ENCODE results near the gene PTPN18. TPM values are rescaled to one million over a fixed set of nuclear protein-coding genes. Genes with fewer than 3 reads are reported as not detected.
A peak's percentile ranks its signal among the peaks of the same experiment; 100 is the strongest.

Gene PTPN18
- total RNA-seq, 1 experiment from 2014 or later, result 15.7 TPM

- ChIA-PET CTCF (interaction anchor here (1.3 kb wide), 1 partner anchor 28 kb away, joined by 4 read pairs; no protein-coding TSS in a partner anchor), POLR2A (no interaction called here)
- TF ChIP-seq ZNF121 (CRISPR knock-in tag; IDR thresholded peaks at IDR 0.05), result no peak
- no peak for TF ChIP-seq NR3C1 (CRISPR knock-in tag; conservative IDR thresholded peaks at IDR 0.05; ENCODE audit: low read depth)
- no peak for TF ChIP-seq ZNF425 (CRISPR knock-in tag; conservative IDR thresholded peaks at IDR 0.05)
- no peak for TF ChIP-seq STAT6 (CRISPR knock-in tag; conservative IDR thresholded peaks at IDR 0.05; ENCODE audit: low read depth)
- TF ChIP-seq JUN (CRISPR knock-in tag; IDR thresholded peaks at IDR 0.05), result no peak
- TF ChIP-seq FOXJ3 (CRISPR knock-in tag; IDR thresholded peaks at IDR 0.05; ENCODE audit: borderline replicate concordance), result no peak
- no peak for TF ChIP-seq PRRX2 (CRISPR knock-in tag; IDR thresholded peaks at IDR 0.05)
- TF ChIP-seq JAZF1 (CRISPR knock-in tag; IDR thresholded peaks at IDR 0.05), result no peak
- TF ChIP-seq FOXP1 (CRISPR knock-in tag; IDR thresholded peaks at IDR 0.05; ENCODE audit: borderline replicate concordance), result no peak
- TF ChIP-seq KAT7 (CRISPR knock-in tag; IDR thresholded peaks at IDR 0.05; ENCODE audit: borderline replicate concordance), result no peak
- H3K27me3 Mint-ChIP-seq (ENCODE audit: low read depth), result no peaks in the 10 kb centered on the region
- no peak for ATAC-seq
- peaks cover 57% of the 10 kb centered on the region for H3K36me3 Mint-ChIP-seq
- no peaks in the 10 kb centered on the region for H3K9me3 Mint-ChIP-seq
- no peak overlapping the region for H3K27ac Mint-ChIP-seq
- no peak for DNase-seq (ENCODE audit: low spot score)
- H3K4me3 Mint-ChIP-seq, result peak overlapping the region; percentile 100
- H3K4me1 Mint-ChIP-seq, result peaks cover 9% of the 10 kb centered on the region
These were observed 10.8 kb upstream of the PTPN18 start for GRCh38 chr2:130345091-130345490.

- Mint-ChIP-seq H3K36me3 (peaks cover 52% of the 10 kb centered on the region), H3K27ac (no peak overlapping the region), H3K27me3 (ENCODE audit: low read depth) (no peaks in the 10 kb centered on the region), H3K9me3 (no peaks in the 10 kb centered on the region), H3K4me3 (no peak overlapping the region), H3K4me1 (peaks cover 9% of the 10 kb centered on the region)
- POLR2A ChIA-PET, result no interaction called here
- CTCF ChIA-PET, result interaction anchor here (1.3 kb wide), 1 partner anchor 27 kb away, joined by 4 read pairs; no protein-coding TSS in a partner anchor
- ATAC-seq (no peak), DNase-seq (ENCODE audit: low spot score) (no peak)
- no peak for TF ChIP-seq USF2 (CRISPR knock-in tag; IDR thresholded peaks at IDR 0.05)
- no peak for TF ChIP-seq MAX (CRISPR knock-in tag; IDR thresholded peaks at IDR 0.05)
- no peak for TF ChIP-seq SOX15 (CRISPR knock-in tag; IDR thresholded peaks at IDR 0.05)
- TF ChIP-seq TEAD1 (CRISPR knock-in tag; IDR thresholded peaks at IDR 0.05), result no peak
- TF ChIP-seq FOXP4 (CRISPR knock-in tag; IDR thresholded peaks at IDR 0.05), result no peak
- no peak for TF ChIP-seq USF1 (CRISPR knock-in tag; IDR thresholded peaks at IDR 0.05)
- TF ChIP-seq MYBL2 (CRISPR knock-in tag; IDR thresholded peaks at IDR 0.05), result no peak
- no peak for TF ChIP-seq CTCF (IDR thresholded peaks at IDR 0.05)
- no peak for TF ChIP-seq SP1 (CRISPR knock-in tag; conservative IDR thresholded peaks at IDR 0.05)
- TF ChIP-seq RORB (CRISPR knock-in tag; IDR thresholded peaks at IDR 0.05), result no peak
- no peak for TF ChIP-seq PRDM15 (CRISPR knock-in tag; IDR thresholded peaks at IDR 0.05)
- TF ChIP-seq NR2C2 (CRISPR knock-in tag; IDR thresholded peaks at IDR 0.05), result no peak
These were observed 10.2 kb upstream of the PTPN18 start for GRCh38 chr2:130345611-130346010.
